Measurements from ENCODE around the gene TMEM147.

The TMEM147 gene

GRCh38 chr19:35510626-35510964 lies 34.8 kb upstream of the TMEM147 start:
- Mint-ChIP-seq H3K27ac (ENCODE audit: low read depth) (no peak overlapping the region), H3K9me3 (no peaks in the 10 kb centered on the region), H3K36me3 (ENCODE audit: insufficient read depth) (peaks cover 4% of the 10 kb centered on the region), H3K27me3 (peaks cover 43% of the 10 kb centered on the region), H3K4me3 (peak overlapping the region; percentile 80), H3K4me1 (peaks cover 15% of the 10 kb centered on the region)
- ATAC-seq (replicated peaks; ENCODE audit: extremely low read depth, poor library complexity, severe bottlenecking), result no peak
- no peak for DNase-seq (ENCODE audit: low spot score in 2 of 2)

GRCh38 chr19:35511337-35511736 lies 34.1 kb upstream of the TMEM147 start:
- H3K27ac Mint-ChIP-seq (ENCODE audit: low read depth), result no peak overlapping the region
- peaks cover 4% of the 10 kb centered on the region for H3K36me3 Mint-ChIP-seq (ENCODE audit: insufficient read depth)
- no peaks in the 10 kb centered on the region for H3K9me3 Mint-ChIP-seq
- ATAC-seq (replicated peaks; ENCODE audit: extremely low read depth, poor library complexity, severe bottlenecking) (no peak), DNase-seq (ENCODE audit: low spot score in 2 of 2) (no peak)
- H3K4me1 Mint-ChIP-seq, result peaks cover 15% of the 10 kb centered on the region
- H3K27me3 Mint-ChIP-seq, result peaks cover 43% of the 10 kb centered on the region
- H3K4me3 Mint-ChIP-seq, result peak overlapping the region; percentile 29

GRCh38 chr19:35512831-35513627 lies 32.4 kb upstream of the TMEM147 start:
- DNase-seq (ENCODE audit: low spot score in 2 of 2), result no peak
- ATAC-seq (replicated peaks; ENCODE audit: extremely low read depth, poor library complexity, severe bottlenecking), result no peak
- H3K36me3 Mint-ChIP-seq (ENCODE audit: insufficient read depth), result peaks cover 4% of the 10 kb centered on the region
- H3K4me3 Mint-ChIP-seq, result no peak overlapping the region
- H3K4me1 Mint-ChIP-seq, result peaks cover 15% of the 10 kb centered on the region
- H3K27me3 Mint-ChIP-seq, result peaks cover 39% of the 10 kb centered on the region
- no peaks in the 10 kb centered on the region for H3K9me3 Mint-ChIP-seq
- H3K27ac Mint-ChIP-seq (ENCODE audit: low read depth), result no peak overlapping the region

DNA sequence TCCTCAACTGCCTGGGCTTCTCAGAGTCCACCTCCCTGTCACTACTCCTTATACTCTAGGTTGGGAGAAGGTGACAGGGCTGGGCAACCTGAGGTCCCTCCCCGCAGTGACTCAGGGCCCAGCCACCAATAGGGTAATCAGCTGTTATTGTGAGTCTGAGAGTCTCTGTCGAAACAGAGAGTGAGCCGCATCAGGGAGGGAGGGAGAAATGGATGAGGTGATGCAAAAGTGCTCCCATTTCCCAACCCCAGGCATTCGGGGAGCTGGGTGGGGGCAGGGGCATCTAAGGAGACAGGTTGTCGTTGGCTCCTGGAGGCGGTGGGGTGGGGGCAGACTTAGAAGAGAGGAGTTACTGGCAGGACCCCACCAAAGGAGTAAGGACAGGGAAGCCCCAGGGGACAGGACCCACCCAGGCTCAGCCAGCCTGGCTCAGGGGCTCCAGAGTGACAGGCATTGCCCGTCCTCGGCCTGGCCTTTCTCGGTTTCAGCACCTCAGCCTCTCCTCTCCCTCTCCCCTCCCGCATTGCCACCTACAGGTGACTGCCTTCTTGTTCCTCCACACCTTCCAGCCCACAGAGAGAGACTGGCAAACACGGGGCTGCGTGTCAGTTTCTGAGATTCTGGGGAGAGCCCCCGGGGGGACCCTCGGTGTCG lies 31.7 kb upstream of the TMEM147 start, which contains the start of gene DMKN:
TSS of gene DMKN (minus strand) at position 22 of the 654 bp plus-strand sequence. CDS start 174 bp downstream, outside the sequence.
- DNase-seq (ENCODE audit: low spot score in 2 of 2), result no peak
- Mint-ChIP-seq H3K4me1 (peaks cover 15% of the 10 kb centered on the region), H3K9me3 (no peaks in the 10 kb centered on the region), H3K36me3 (ENCODE audit: insufficient read depth) (peaks cover 4% of the 10 kb centered on the region), H3K27ac (ENCODE audit: low read depth) (no peak within 1 kb of the TSS), H3K27me3 (peaks cover 38% of the 10 kb centered on the region), H3K4me3 (no peak within 1 kb of the TSS)
- ATAC-seq (replicated peaks; ENCODE audit: extremely low read depth, poor library complexity, severe bottlenecking), result no peak

DNA sequence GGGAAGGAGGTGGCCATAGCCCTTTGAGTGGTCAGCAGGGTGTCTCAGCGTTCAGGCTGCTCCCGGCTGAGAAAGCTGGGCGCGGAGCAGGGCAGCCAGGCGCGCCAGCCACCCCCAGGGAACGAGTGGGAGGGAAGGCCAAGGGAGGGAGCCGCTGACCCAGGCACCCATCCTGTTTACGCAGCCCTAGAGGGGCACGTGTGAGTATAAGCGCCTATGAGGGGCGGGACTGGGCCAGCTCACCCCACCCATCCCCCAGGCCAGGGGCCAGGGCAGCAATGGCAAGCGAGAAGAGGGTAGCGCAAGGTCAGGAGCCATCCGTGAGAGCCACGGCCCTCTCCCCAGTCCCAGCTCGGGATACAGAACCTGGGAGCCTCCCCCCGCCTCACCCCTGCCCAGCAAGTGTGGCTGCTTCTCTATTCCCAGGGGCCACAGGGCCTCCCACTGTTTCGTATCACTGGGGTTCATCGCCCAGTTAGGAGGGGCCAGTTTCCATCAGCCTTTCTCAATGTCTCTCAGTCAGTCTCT lies 31.1 kb upstream of the TMEM147 start:
- peaks cover 3% of the 10 kb centered on the region for H3K36me3 Mint-ChIP-seq (ENCODE audit: insufficient read depth)
- H3K4me1 Mint-ChIP-seq, result peaks cover 11% of the 10 kb centered on the region
- no peaks in the 10 kb centered on the region for H3K9me3 Mint-ChIP-seq
- H3K4me3 Mint-ChIP-seq, result no peak overlapping the region
- DNase-seq (ENCODE audit: low spot score in 2 of 2) (no peak), ATAC-seq (replicated peaks; ENCODE audit: extremely low read depth, poor library complexity, severe bottlenecking) (no peak)
- H3K27ac Mint-ChIP-seq (ENCODE audit: low read depth), result no peak overlapping the region
- peaks cover 42% of the 10 kb centered on the region for H3K27me3 Mint-ChIP-seq

DNA sequence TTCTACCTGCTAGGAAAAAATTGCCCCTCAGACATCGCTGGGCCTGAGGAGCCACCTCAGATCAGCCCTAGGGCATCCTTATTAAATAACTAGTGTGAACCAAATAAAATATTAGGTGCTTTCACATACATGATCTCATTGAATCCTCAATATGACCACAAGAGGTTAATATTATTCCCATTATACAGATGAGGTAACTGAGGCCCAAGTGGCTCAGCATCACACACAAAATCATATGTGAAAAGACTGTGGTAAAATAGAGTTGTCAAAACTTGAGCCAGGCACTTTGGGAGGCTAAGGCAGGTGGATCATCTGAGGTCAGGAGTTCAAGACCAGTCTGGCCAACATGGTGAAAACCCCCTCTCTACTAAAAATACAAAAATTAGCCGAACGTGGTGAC lies 29.1 kb upstream of the TMEM147 start:
- Mint-ChIP-seq H3K9me3 (no peaks in the 10 kb centered on the region), H3K4me3 (no peak overlapping the region), H3K27me3 (peaks cover 47% of the 10 kb centered on the region), H3K27ac (ENCODE audit: low read depth) (no peak overlapping the region), H3K4me1 (no peaks in the 10 kb centered on the region), H3K36me3 (ENCODE audit: insufficient read depth) (no peaks in the 10 kb centered on the region)
- no peak for ATAC-seq (replicated peaks; ENCODE audit: extremely low read depth, poor library complexity, severe bottlenecking)
- DNase-seq (ENCODE audit: low spot score in 2 of 2), result no peak

DNA sequence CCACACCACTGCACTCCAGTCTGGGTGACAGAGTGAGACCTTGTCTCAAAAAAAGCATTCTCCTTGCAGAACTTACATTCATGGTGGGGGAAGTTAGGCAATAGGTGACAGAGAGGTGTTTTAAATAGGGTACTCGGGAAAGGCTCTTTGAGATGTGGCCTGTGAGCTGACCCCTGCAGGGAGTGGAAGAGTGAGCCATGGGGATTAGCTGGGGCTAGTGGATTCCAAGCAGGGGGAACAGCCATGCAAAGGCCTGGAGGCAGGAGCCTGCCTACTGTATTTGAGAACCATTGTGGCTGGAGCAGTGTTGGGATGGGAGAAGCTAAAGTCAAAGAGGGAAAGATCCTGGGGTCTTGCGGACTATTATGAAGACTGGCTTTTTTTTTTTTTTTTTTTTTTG lies 28.1 kb upstream of the TMEM147 start:
- H3K36me3 Mint-ChIP-seq (ENCODE audit: insufficient read depth), result no peaks in the 10 kb centered on the region
- no peaks in the 10 kb centered on the region for H3K4me1 Mint-ChIP-seq
- peaks cover 39% of the 10 kb centered on the region for H3K27me3 Mint-ChIP-seq
- no peak overlapping the region for H3K4me3 Mint-ChIP-seq
- DNase-seq (ENCODE audit: low spot score in 2 of 2), result no peak
- H3K9me3 Mint-ChIP-seq, result no peaks in the 10 kb centered on the region
- H3K27ac Mint-ChIP-seq (ENCODE audit: low read depth), result no peak overlapping the region
- no peak for ATAC-seq (replicated peaks; ENCODE audit: extremely low read depth, poor library complexity, severe bottlenecking)

GRCh38 chr19:35518313-35518712 lies 27.1 kb upstream of the TMEM147 start:
- ATAC-seq (replicated peaks; ENCODE audit: extremely low read depth, poor library complexity, severe bottlenecking), result no peak
- no peaks in the 10 kb centered on the region for H3K4me1 Mint-ChIP-seq
- H3K27ac Mint-ChIP-seq (ENCODE audit: low read depth), result no peak overlapping the region
- no peak overlapping the region for H3K4me3 Mint-ChIP-seq
- no peak for DNase-seq (ENCODE audit: low spot score in 2 of 2)
- H3K9me3 Mint-ChIP-seq, result no peaks in the 10 kb centered on the region
- peaks cover 30% of the 10 kb centered on the region for H3K27me3 Mint-ChIP-seq
- no peaks in the 10 kb centered on the region for H3K36me3 Mint-ChIP-seq (ENCODE audit: insufficient read depth)

GRCh38 chr19:35519291-35519690 lies 26.1 kb upstream of the TMEM147 start:
- H3K36me3 Mint-ChIP-seq (ENCODE audit: insufficient read depth), result no peaks in the 10 kb centered on the region
- H3K4me1 Mint-ChIP-seq, result no peaks in the 10 kb centered on the region
- ATAC-seq (replicated peaks; ENCODE audit: extremely low read depth, poor library complexity, severe bottlenecking), result no peak
- H3K9me3 Mint-ChIP-seq, result no peaks in the 10 kb centered on the region
- DNase-seq (ENCODE audit: low spot score in 2 of 2), result no peak
- peaks cover 29% of the 10 kb centered on the region for H3K27me3 Mint-ChIP-seq
- no peak overlapping the region for H3K4me3 Mint-ChIP-seq
- H3K27ac Mint-ChIP-seq (ENCODE audit: low read depth), result no peak overlapping the region

DNA sequence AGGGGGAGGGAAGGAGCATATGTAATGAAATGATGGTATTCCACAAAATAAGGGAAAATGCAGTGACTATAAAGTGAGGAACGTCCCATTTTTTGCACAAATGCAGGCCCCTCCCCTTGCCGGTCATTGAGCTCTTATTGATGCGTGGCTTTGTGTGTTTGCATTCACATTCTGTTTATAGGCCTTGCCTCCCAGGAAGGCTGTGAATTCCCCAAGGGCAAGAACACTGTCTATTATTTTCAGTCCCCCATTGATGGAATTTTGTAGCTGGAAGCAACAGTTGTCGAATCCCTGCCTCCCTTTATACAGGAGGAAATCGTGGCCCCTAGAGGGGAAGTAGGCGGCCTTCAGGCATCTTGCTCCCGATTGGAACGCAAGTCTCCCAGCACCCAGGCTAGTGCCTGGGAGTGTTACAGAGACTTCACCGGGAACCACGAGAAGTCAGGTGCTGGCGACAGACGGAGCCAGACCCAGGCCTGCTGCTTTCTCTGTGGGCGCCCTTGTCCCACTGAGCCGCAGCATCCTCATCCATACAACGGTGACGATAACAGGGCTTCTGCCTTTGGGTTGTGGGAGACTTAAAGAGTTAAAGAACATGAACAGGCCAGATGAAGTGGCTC lies 24.2 kb upstream of the TMEM147 start:
- Mint-ChIP-seq H3K4me1 (no peaks in the 10 kb centered on the region), H3K27ac (ENCODE audit: low read depth) (no peak overlapping the region), H3K27me3 (peaks cover 35% of the 10 kb centered on the region), H3K9me3 (no peaks in the 10 kb centered on the region), H3K36me3 (ENCODE audit: insufficient read depth) (no peaks in the 10 kb centered on the region), H3K4me3 (no peak overlapping the region)
- no peak for DNase-seq (ENCODE audit: low spot score in 2 of 2)
- no peak for ATAC-seq (replicated peaks; ENCODE audit: extremely low read depth, poor library complexity, severe bottlenecking)

- ATAC-seq (replicated peaks; ENCODE audit: extremely low read depth, poor library complexity, severe bottlenecking) (no peak), DNase-seq (ENCODE audit: low spot score in 2 of 2) (no peak)
- Mint-ChIP-seq H3K27me3 (peaks cover 43% of the 10 kb centered on the region), H3K4me1 (no peaks in the 10 kb centered on the region), H3K36me3 (ENCODE audit: insufficient read depth) (no peaks in the 10 kb centered on the region), H3K9me3 (no peaks in the 10 kb centered on the region), H3K4me3 (no peak overlapping the region), H3K27ac (ENCODE audit: low read depth) (no peak overlapping the region)
Observed at GRCh38 chr19:35522745-35523327, 22.6 kb upstream of the TMEM147 start.

- Mint-ChIP-seq H3K36me3 (ENCODE audit: insufficient read depth) (no peaks in the 10 kb centered on the region), H3K27me3 (peaks cover 49% of the 10 kb centered on the region), H3K9me3 (no peaks in the 10 kb centered on the region), H3K27ac (ENCODE audit: low read depth) (no peak overlapping the region), H3K4me3 (no peak overlapping the region), H3K4me1 (no peaks in the 10 kb centered on the region)
- ATAC-seq (replicated peaks; ENCODE audit: extremely low read depth, poor library complexity, severe bottlenecking) (no peak), DNase-seq (ENCODE audit: low spot score in 2 of 2) (no peak)
Observed at GRCh38 chr19:35524181-35524837, 21.1 kb upstream of the TMEM147 start.
